Activated T-cell treated with anti-CD3 and anti-CD28 coated beads, Interleukin-2, amount 50 U/mL, for 4 hours (primary cell): Measurements from ENCODE around the gene SLAMF7. TPM values are rescaled to one million over a fixed set of nuclear protein-coding genes. Genes with fewer than 3 reads are reported as not detected.
A peak's percentile ranks its signal among the peaks of the same experiment; 100 is the strongest.
"Not testable (repeated sequence)": the region's sequence is repeated elsewhere in the genome, so short reads cannot be mapped to it uniquely, and the experiment has no call there.

Experiments
- ATAC-seq, 2 donors: fragments of 200-7000 bp; cut with Tn5 transposase; one replicate each; pipeline ENCODE4 v1.10.0; 2021
- DNase-seq: peaks from one replicate; pipeline ENCODE4 v3.0.0-alpha.2; 2020
- H3K27me3 Mint-ChIP-seq: one replicate; pipeline ENCODE4 v1.8.0; 2021; ENCODE audit warnings: low read depth, mixed read lengths
- H3K36me3 Mint-ChIP-seq: one replicate; pipeline ENCODE4 v1.8.0; 2022; ENCODE audit warnings: mixed read lengths; ENCODE audit not compliant: insufficient read depth
- H3K4me1 Mint-ChIP-seq: one replicate; pipeline ENCODE4 v1.8.0; 2021; ENCODE audit warnings: low read depth, mixed read lengths
- H3K4me3 Mint-ChIP-seq: one replicate; pipeline ENCODE4 v1.8.0; 2021; ENCODE audit warnings: mild to moderate bottlenecking, moderate library complexity, mixed read lengths
- H3K9me3 Mint-ChIP-seq: one replicate; pipeline ENCODE4 v1.8.0; 2021; ENCODE audit warnings: mixed read lengths
- total RNA-seq, 3 donors: library from RNA; stranded (reverse); gene quantifications; one replicate each; pipeline ENCODE4 v1.2.1, GENCODE V29; 2021

SLAMF7 gene
- total RNA-seq, 3 donors from 2014 or later, result 44.1 to 80.5 (median 71.7) TPM

GRCh38 chr1:160781186-160781766, 42.2 kb downstream of the SLAMF7 start:
- H3K36me3 Mint-ChIP-seq, result no peaks in the 10 kb centered on the region
- no peak for ATAC-seq
- peaks cover 20% of the 10 kb centered on the region for H3K4me1 Mint-ChIP-seq
- no peak for DNase-seq
- H3K27me3 Mint-ChIP-seq, result no peaks in the 10 kb centered on the region
- H3K4me3 Mint-ChIP-seq, result no peak overlapping the region
- no peaks in the 10 kb centered on the region for H3K9me3 Mint-ChIP-seq

GRCh38 chr1:160781914-160782689, 43.1 kb downstream of the SLAMF7 start:
- DNase-seq (no peak), ATAC-seq (peak; percentile 78 to 85)
- H3K9me3 Mint-ChIP-seq, result no peaks in the 10 kb centered on the region
- H3K27me3 Mint-ChIP-seq, result no peaks in the 10 kb centered on the region
- H3K36me3 Mint-ChIP-seq, result no peaks in the 10 kb centered on the region
- peaks cover 20% of the 10 kb centered on the region for H3K4me1 Mint-ChIP-seq
- peak overlapping the region; percentile 12 for H3K4me3 Mint-ChIP-seq

GRCh38 chr1:160782988-160783765, 44.1 kb downstream of the SLAMF7 start:
- peaks cover 17% of the 10 kb centered on the region for H3K4me1 Mint-ChIP-seq
- H3K27me3 Mint-ChIP-seq, ATAC-seq, H3K4me3 Mint-ChIP-seq, H3K9me3 Mint-ChIP-seq, H3K36me3 Mint-ChIP-seq, DNase-seq: not testable (repeated sequence)

- Mint-ChIP-seq H3K4me1 (peaks cover 3% of the 10 kb centered on the region), H3K27me3 (no peaks in the 10 kb centered on the region)
Measured at GRCh38 chr1:160789051-160789701, 50.1 kb downstream of the SLAMF7 start.

GRCh38 chr1:160789702-160790611, 50.9 kb downstream of the SLAMF7 start:
- DNase-seq (no peak), ATAC-seq (peak; percentile 4 to 41)
- Mint-ChIP-seq H3K27me3 (no peaks in the 10 kb centered on the region), H3K36me3 (no peaks in the 10 kb centered on the region), H3K4me3 (no peak overlapping the region), H3K4me1 (peaks cover 6% of the 10 kb centered on the region), H3K9me3 (no peaks in the 10 kb centered on the region)

More at GRCh38 chr1:160789051-160789701, 50.1 kb downstream of the SLAMF7 start:
- Mint-ChIP-seq H3K9me3 (no peaks in the 10 kb centered on the region), H3K4me3 (no peak overlapping the region), H3K36me3 (no peaks in the 10 kb centered on the region)
- DNase-seq (no peak), ATAC-seq (no peak)

- Mint-ChIP-seq H3K36me3 (peaks cover 4% of the 10 kb centered on the region), H3K4me1 (peaks cover 46% of the 10 kb centered on the region), H3K27me3 (no peaks in the 10 kb centered on the region), H3K4me3 (no peak overlapping the region), H3K9me3 (no peaks in the 10 kb centered on the region)
- ATAC-seq (no peak), DNase-seq (no peak)
Measured at GRCh38 chr1:160794376-160794775, 55.3 kb downstream of the SLAMF7 start.

GRCh38 chr1:160795951-160796383, 56.9 kb downstream of the SLAMF7 start, which contains the start of gene LY9:
TSS of gene LY9 (plus strand) at chr1:160796174. CDS start at chr1:160796188, 14 bp downstream.
- H3K4me3 Mint-ChIP-seq, result peak within 1 kb of the TSS; percentile 86
- peaks cover 5% of the 10 kb centered on the region for H3K36me3 Mint-ChIP-seq
- H3K27me3 Mint-ChIP-seq, result no peaks in the 10 kb centered on the region
- ATAC-seq, result peak; percentile 86 to 88
- DNase-seq, result peak; percentile 67
- peaks cover 58% of the 10 kb centered on the region for H3K4me1 Mint-ChIP-seq
- no peaks in the 10 kb centered on the region for H3K9me3 Mint-ChIP-seq

- ATAC-seq, result no peak
- Mint-ChIP-seq H3K36me3 (peaks cover 12% of the 10 kb centered on the region), H3K4me1 (peaks cover 66% of the 10 kb centered on the region), H3K27me3 (no peaks in the 10 kb centered on the region), H3K9me3 (no peaks in the 10 kb centered on the region), H3K4me3 (peak overlapping the region; percentile 86)
- no peak for DNase-seq
Measured at GRCh38 chr1:160797271-160797709, 58.2 kb downstream of the SLAMF7 start.

- ATAC-seq (peak; percentile 62), DNase-seq (peak; percentile 43)
- H3K4me1 Mint-ChIP-seq, result peaks cover 69% of the 10 kb centered on the region
- no peaks in the 10 kb centered on the region for H3K9me3 Mint-ChIP-seq
- H3K4me3 Mint-ChIP-seq, result peak overlapping the region; percentile 86
- H3K27me3 Mint-ChIP-seq, result no peaks in the 10 kb centered on the region
- H3K36me3 Mint-ChIP-seq, result peaks cover 16% of the 10 kb centered on the region
Measured at GRCh38 chr1:160797861-160798273, 58.8 kb downstream of the SLAMF7 start.

GRCh38 chr1:160798439-160798838, 59.4 kb downstream of the SLAMF7 start:
- Mint-ChIP-seq H3K4me3 (peak overlapping the region; percentile 86), H3K4me1 (peaks cover 73% of the 10 kb centered on the region), H3K36me3 (peaks cover 19% of the 10 kb centered on the region), H3K27me3 (no peaks in the 10 kb centered on the region), H3K9me3 (no peaks in the 10 kb centered on the region)
- DNase-seq, result no peak
- ATAC-seq, result no peak

- peaks cover 27% of the 10 kb centered on the region for H3K36me3 Mint-ChIP-seq
- ATAC-seq (no peak), DNase-seq (no peak)
- H3K4me3 Mint-ChIP-seq, result peak overlapping the region; percentile 86
- no peaks in the 10 kb centered on the region for H3K9me3 Mint-ChIP-seq
- H3K27me3 Mint-ChIP-seq, result no peaks in the 10 kb centered on the region
- peaks cover 80% of the 10 kb centered on the region for H3K4me1 Mint-ChIP-seq
Measured at GRCh38 chr1:160799641-160800040, 60.6 kb downstream of the SLAMF7 start.

GRCh38 chr1:160800142-160800541, 61.1 kb downstream of the SLAMF7 start:
- H3K4me1 Mint-ChIP-seq, result peaks cover 83% of the 10 kb centered on the region
- DNase-seq (no peak), ATAC-seq (peak in 1 of 2 donors; percentile 8)
- H3K4me3 Mint-ChIP-seq, result peak overlapping the region; percentile 86
- H3K9me3 Mint-ChIP-seq, result no peaks in the 10 kb centered on the region
- peaks cover 32% of the 10 kb centered on the region for H3K36me3 Mint-ChIP-seq
- no peaks in the 10 kb centered on the region for H3K27me3 Mint-ChIP-seq
